SK-N-MC (cell line): ENCODE data around the gene ELAVL1.

Source experiments
- EZH2 ChIP-seq: fragments of 200-600 bp; sonication (generic); IDR thresholded peaks from one replicate; pipeline ENCODE4 v1.6.1; 2017; ENCODE audit warnings: antibody characterized with exemption
- POLR2AphosphoS5 ChIP-seq: IDR thresholded peaks from 2 replicates; pipeline ENCODE4 v1.6.1; 2012; ENCODE audit warnings: mild to moderate bottlenecking, low read depth, low read length, borderline replicate concordance

DNA sequence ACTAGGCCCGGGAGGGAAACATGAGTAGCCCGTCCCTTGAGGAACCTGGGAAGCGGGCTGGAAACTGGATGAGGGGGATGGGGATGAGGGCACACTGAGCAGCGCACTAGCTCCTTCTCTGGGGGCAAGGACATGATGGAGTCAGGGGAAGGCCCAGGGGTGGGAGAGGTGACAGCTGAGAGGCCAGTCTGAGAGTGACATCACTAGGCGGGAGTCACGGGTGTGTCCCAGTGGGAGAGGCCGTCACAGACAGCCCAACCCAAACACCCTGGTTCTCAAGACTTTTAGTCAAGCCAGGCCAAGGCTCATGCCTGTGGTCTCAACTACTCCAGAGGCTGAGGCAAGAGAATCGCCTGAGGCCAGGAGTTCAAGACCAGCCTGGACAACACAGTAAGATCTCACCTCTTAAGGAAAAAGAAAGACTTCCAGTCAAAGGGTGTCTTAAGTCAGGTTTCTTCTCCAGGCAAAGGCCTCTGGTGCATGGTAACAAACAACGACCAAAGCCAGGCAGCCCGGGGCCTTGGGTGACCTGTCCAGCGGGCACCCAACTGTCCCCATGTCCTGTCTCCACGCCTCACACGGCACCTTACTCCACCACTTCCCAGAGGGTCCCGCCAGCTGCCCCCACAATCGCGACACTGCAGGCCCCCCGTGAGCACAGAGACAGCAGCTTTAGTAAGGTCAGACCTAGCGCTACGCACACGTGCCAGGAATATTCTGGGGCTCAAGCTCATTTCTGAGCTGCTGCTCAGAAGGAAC, 36.5 kb downstream of the ELAVL1 start:
- TF ChIP-seq POLR2AphosphoS5 (no peak), EZH2 (no peak)
